NT2/D1 (cell line): ENCODE measurements around the gene SKIDA1.

Experiments used
- DNase-seq: peaks from one replicate; pipeline ENCODE4 v3.0.0-alpha.2; 2011; ENCODE audit warnings: low read depth, low spot score
- H3K27me3 ChIP-seq: 2 replicates; pipeline ENCODE4 v1.6.0; 2011; ENCODE audit warnings: mild to moderate bottlenecking; ENCODE audit not compliant: insufficient read length, insufficient read depth
- H3K36me3 ChIP-seq: 2 replicates; pipeline ENCODE4 v1.6.1; 2011; ENCODE audit warnings: mild to moderate bottlenecking, low read length, mixed read lengths; ENCODE audit not compliant: insufficient read depth, insufficient read length
- H3K4me1 ChIP-seq: 2 replicates; pipeline ENCODE4 v1.5.1; 2011; ENCODE audit not compliant: insufficient read depth, insufficient read length
- H3K4me3 ChIP-seq: 2 replicates; pipeline ENCODE4 v1.5.1; 2011; ENCODE audit warnings: low read depth; ENCODE audit not compliant: insufficient read length
- H3K9ac ChIP-seq: 2 replicates; pipeline ENCODE4 v1.6.0; 2011; ENCODE audit warnings: low read depth; ENCODE audit not compliant: insufficient read length
- H3K9me3 ChIP-seq: 2 replicates; pipeline ENCODE4 v1.5.1; 2011; ENCODE audit warnings: mild to moderate bottlenecking, low read length; ENCODE audit not compliant: insufficient read depth
- SUZ12 ChIP-seq: IDR thresholded peaks from 2 replicates; pipeline ENCODE4 v1.6.1; 2011; ENCODE audit not compliant: insufficient read length, insufficient read depth; ENCODE audit errors: extremely low read depth
- YY1 ChIP-seq: IDR thresholded peaks from 2 replicates; pipeline ENCODE4 v1.6.1; 2011; ENCODE audit not compliant: insufficient read length, insufficient read depth
- ZNF274 ChIP-seq: IDR thresholded peaks from 2 replicates; pipeline ENCODE4 v1.6.1; 2011; ENCODE audit warnings: mild to moderate bottlenecking, low read depth, low read length

SKIDA1 gene

GRCh38 chr10:21473135-21473534 lies 52.3 kb downstream of the SKIDA1 start:
- DNase-seq: no peak
- Histone ChIP-seq H3K4me3 (no peak overlapping the region), H3K4me1 (no peaks in the 10 kb centered on the region), H3K9me3 (no peaks in the 10 kb centered on the region), H3K9ac (no peak overlapping the region), H3K27me3 (no peaks in the 10 kb centered on the region), H3K36me3 (no peaks in the 10 kb centered on the region)
- no peak for TF ChIP-seq SUZ12
- no peak for TF ChIP-seq ZNF274
- no peak for TF ChIP-seq YY1

- Histone ChIP-seq H3K4me1 (no peaks in the 10 kb centered on the region), H3K27me3 (no peaks in the 10 kb centered on the region), H3K9ac (no peak overlapping the region), H3K9me3 (no peaks in the 10 kb centered on the region), H3K4me3 (no peak overlapping the region), H3K36me3 (no peaks in the 10 kb centered on the region)
- TF ChIP-seq YY1: no peak
- no peak for TF ChIP-seq ZNF274
- TF ChIP-seq SUZ12: no peak
- DNase-seq: no peak
These were observed 57.4 kb downstream of the SKIDA1 start for GRCh38 chr10:21468086-21468485.

- Histone ChIP-seq H3K9me3 (no peaks in the 10 kb centered on the region), H3K4me3 (no peak overlapping the region), H3K27me3 (no peaks in the 10 kb centered on the region), H3K4me1 (no peaks in the 10 kb centered on the region), H3K9ac (no peak overlapping the region), H3K36me3 (no peaks in the 10 kb centered on the region)
- DNase-seq: no peak
- TF ChIP-seq YY1 (no peak), ZNF274 (no peak), SUZ12 (no peak)
These were observed 57.8 kb downstream of the SKIDA1 start for GRCh38 chr10:21467633-21468032.

GRCh38 chr10:21464134-21464533 lies 61.3 kb downstream of the SKIDA1 start:
- no peaks in the 10 kb centered on the region for H3K9me3 ChIP-seq
- no peaks in the 10 kb centered on the region for H3K4me1 ChIP-seq
- no peak overlapping the region for H3K4me3 ChIP-seq
- no peaks in the 10 kb centered on the region for H3K27me3 ChIP-seq
- no peak overlapping the region for H3K9ac ChIP-seq
- no peaks in the 10 kb centered on the region for H3K36me3 ChIP-seq
- no peak for TF ChIP-seq ZNF274
- no peak for TF ChIP-seq SUZ12
- TF ChIP-seq YY1: no peak
- DNase-seq: no peak
